ENCODE data around the gene TTLL7. TPM values are rescaled to one million over a fixed set of nuclear protein-coding genes. Genes with fewer than 3 reads are reported as not detected.

Gene TTLL7
- total RNA-seq, 1 experiment from 2014 or later: 6.6 TPM

DNA sequence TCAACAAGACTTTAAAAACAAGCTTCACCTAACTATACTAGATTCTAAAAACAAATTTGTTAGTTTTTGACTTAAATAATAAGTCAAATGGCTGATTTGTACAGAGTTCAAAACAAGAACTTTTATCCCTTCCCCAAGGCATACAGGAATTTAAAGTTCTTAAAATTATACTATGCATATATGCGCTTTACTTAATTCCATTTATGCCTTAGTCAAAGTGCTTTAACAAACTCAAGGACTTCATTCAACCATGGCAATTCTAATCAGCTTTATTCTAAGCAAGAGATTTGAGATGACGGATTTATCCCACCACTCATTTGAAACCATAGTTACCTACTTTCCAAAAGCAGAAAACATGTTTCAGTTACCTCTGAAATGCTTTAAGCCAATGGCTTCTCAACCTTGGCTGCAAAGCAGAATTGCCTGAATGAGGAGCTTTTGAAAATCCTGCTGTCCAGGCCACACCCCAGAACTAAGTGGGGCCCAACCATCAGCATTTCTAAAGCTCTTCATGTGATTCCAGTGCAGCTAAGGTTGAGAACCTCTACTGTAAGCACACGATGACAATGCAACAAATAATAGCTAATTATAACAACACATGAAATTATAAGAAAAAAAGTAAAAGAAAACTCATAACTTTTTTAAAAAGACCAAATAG lies 44.6 kb downstream of the TTLL7 start:
- no peak for DNase-seq

More for the DNA sequence above, 44.6 kb downstream of the TTLL7 start:
- H4K20me1 ChIP-seq (ENCODE audit: control insufficient read depth, insufficient read depth, insufficient read length): no peaks in the 10 kb centered on the region
- H3T11ph ChIP-seq (ENCODE audit: low read length): no peak overlapping the region
- H2AK5ac ChIP-seq (ENCODE audit: insufficient read length, low read length): no peak overlapping the region
- H3K4me3 Mint-ChIP-seq: no peak overlapping the region
- H3K9me3 Mint-ChIP-seq: no peaks in the 10 kb centered on the region
- no peak overlapping the region for H3K14ac ChIP-seq (ENCODE audit: insufficient read depth, low read length)
- no peak overlapping the region for H2AFZ ChIP-seq (ENCODE audit: low read length)
- H3K56ac ChIP-seq (ENCODE audit: insufficient read length, low read depth, low read length): no peak overlapping the region
- H2BK120ac ChIP-seq (ENCODE audit: low read depth, low read length, poor library complexity, severe bottlenecking): no peak overlapping the region
- H3K9ac ChIP-seq (ENCODE audit: extremely low read depth, insufficient read length, low read length): no peak overlapping the region
- no peak overlapping the region for H3K23ac ChIP-seq (ENCODE audit: insufficient read length, low read depth, low read length)
- H3K4ac ChIP-seq (ENCODE audit: low read depth, low read length): no peak overlapping the region
- H3K36me3 Mint-ChIP-seq (ENCODE audit: insufficient read depth in 1 of 3, low read depth in 3 of 3): no peaks in the 10 kb centered on the region
- no CpG with 5 or more reads among the region's 3 CpGs for WGBS (ENCODE audit: extremely low coverage, insufficient read length, low lambda C conversion rate)
- no peaks in the 10 kb centered on the region; the same call in 1 of the 2 replicates for H3K4me1 ChIP-seq (ENCODE audit: insufficient read depth, low read length)
- H3K9me3 ChIP-seq (ENCODE audit: control insufficient read depth, low read depth, low read length): no peaks in the 10 kb centered on the region
- no peaks in the 10 kb centered on the region for H3K27me3 ChIP-seq (ENCODE audit: insufficient read depth, low read length)
- H3K18ac ChIP-seq (ENCODE audit: insufficient read length, low read depth, low read length): no peak overlapping the region
- H3K4me1 Mint-ChIP-seq: peaks cover 0 to 4% of the 10 kb centered on the region in 2 experiments; a peak in 1 of 4 replicates
- no peak overlapping the region for H2BK12ac ChIP-seq (ENCODE audit: insufficient read length, low read depth, low read length)
- no peak overlapping the region for H2BK15ac ChIP-seq (ENCODE audit: low read depth, low read length)
- H3K79me2 ChIP-seq (ENCODE audit: insufficient read depth, low read length): no peaks in the 10 kb centered on the region
- H3K27me3 Mint-ChIP-seq (ENCODE audit: low read depth): no peaks in the 10 kb centered on the region; the same call in 1 of the 2 replicates
- H3K27ac ChIP-seq (ENCODE audit: insufficient read length, low read depth, low read length): no peak overlapping the region
- no peak overlapping the region for H2BK20ac ChIP-seq (ENCODE audit: low read depth, low read length, poor library complexity, severe bottlenecking)
- H4K5ac ChIP-seq (ENCODE audit: insufficient read length, low read depth, low read length): no peak overlapping the region
- H3K27ac Mint-ChIP-seq: no peak overlapping the region
- no peak overlapping the region for H2BK5ac ChIP-seq (ENCODE audit: insufficient read length, low read length)
- H4K91ac ChIP-seq (ENCODE audit: insufficient read length, low read depth, low read length): no peak overlapping the region
- TF ChIP-seq, protein P1, sequence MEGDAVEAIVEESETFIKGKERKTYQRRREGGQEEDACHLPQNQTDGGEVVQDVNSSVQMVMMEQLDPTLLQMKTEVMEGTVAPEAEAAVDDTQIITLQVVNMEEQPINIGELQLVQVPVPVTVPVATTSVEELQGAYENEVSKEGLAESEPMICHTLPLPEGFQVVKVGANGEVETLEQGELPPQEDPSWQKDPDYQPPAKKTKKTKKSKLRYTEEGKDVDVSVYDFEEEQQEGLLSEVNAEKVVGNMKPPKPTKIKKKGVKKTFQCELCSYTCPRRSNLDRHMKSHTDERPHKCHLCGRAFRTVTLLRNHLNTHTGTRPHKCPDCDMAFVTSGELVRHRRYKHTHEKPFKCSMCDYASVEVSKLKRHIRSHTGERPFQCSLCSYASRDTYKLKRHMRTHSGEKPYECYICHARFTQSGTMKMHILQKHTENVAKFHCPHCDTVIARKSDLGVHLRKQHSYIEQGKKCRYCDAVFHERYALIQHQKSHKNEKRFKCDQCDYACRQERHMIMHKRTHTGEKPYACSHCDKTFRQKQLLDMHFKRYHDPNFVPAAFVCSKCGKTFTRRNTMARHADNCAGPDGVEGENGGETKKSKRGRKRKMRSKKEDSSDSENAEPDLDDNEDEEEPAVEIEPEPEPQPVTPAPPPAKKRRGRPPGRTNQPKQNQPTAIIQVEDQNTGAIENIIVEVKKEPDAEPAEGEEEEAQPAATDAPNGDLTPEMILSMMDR (conservative IDR thresholded peaks at IDR 0.05): no peak
- H3K4me2 ChIP-seq (ENCODE audit: insufficient read depth, insufficient read length, low read length): no peak overlapping the region
- no peaks in the 10 kb centered on the region for H3K79me1 ChIP-seq (ENCODE audit: insufficient read depth, low read depth, low read length, poor library complexity, severe bottlenecking)
- no peaks in the 10 kb centered on the region for H3K23me2 ChIP-seq (ENCODE audit: insufficient read length, low read depth, low read length, poor library complexity, severe bottlenecking)
- H4K8ac ChIP-seq (replicated peaks; ENCODE audit: insufficient read length, low read depth, low read length): no peak overlapping the region
